GM03348 (cell line): Measurements from ENCODE around the gene EZR.

Experiments used
- DNase-seq: peaks from one replicate; pipeline ENCODE4 v3.0.0; 2012; ENCODE audit warnings: low spot score

Gene EZR

GRCh38 chr6:158760618-158761250 lies 58.4 kb downstream of the EZR start:
- DNase-seq = no peak

GRCh38 chr6:158759966-158760617 lies 59.1 kb downstream of the EZR start:
- no peak for DNase-seq

GRCh38 chr6:158758941-158759479 lies 60.2 kb downstream of the EZR start:
- no peak for DNase-seq

- DNase-seq = no peak
Measured at GRCh38 chr6:158758451-158758860, 60.7 kb downstream of the EZR start.

- DNase-seq = no peak
Measured at GRCh38 chr6:158757753-158758090, 61.4 kb downstream of the EZR start.

- DNase-seq = no peak
Measured at GRCh38 chr6:158756977-158757752, 62.0 kb downstream of the EZR start.

GRCh38 chr6:158756126-158756525 lies 63.0 kb downstream of the EZR start:
- no peak for DNase-seq

- DNase-seq = no peak
Measured at GRCh38 chr6:158755636-158756035, 63.5 kb downstream of the EZR start.

- no peak for DNase-seq
Measured at GRCh38 chr6:158754738-158755137, 64.4 kb downstream of the EZR start.

- no peak for DNase-seq
Measured at GRCh38 chr6:158753811-158754210, 65.4 kb downstream of the EZR start.

GRCh38 chr6:158752613-158753012 lies 66.6 kb downstream of the EZR start:
- peak; percentile 38 for DNase-seq

- DNase-seq = no peak
Measured at GRCh38 chr6:158751921-158752320, 67.2 kb downstream of the EZR start.

GRCh38 chr6:158751224-158751623 lies 67.9 kb downstream of the EZR start:
- no peak for DNase-seq

GRCh38 chr6:158744986-158745430 lies 74.2 kb downstream of the EZR start:
- no peak for DNase-seq

- DNase-seq = no peak
Measured at GRCh38 chr6:158743033-158743651, 76.0 kb downstream of the EZR start.

- DNase-seq = no peak
Measured at GRCh38 chr6:158739673-158740072, 79.5 kb downstream of the EZR start.

GRCh38 chr6:158737710-158738615 lies 81.2 kb downstream of the EZR start:
- peak; percentile 58 for DNase-seq

GRCh38 chr6:158737082-158737709 lies 82.0 kb downstream of the EZR start:
- DNase-seq = no peak

GRCh38 chr6:158735009-158735408 lies 84.2 kb downstream of the EZR start:
- DNase-seq = no peak

- DNase-seq = no peak
Measured at GRCh38 chr6:158730541-158730907, 88.6 kb downstream of the EZR start.
